ENCODE results near the gene MEIS1. TPM values are rescaled to one million over a fixed set of nuclear protein-coding genes. Genes with fewer than 3 reads are reported as not detected.

Gene MEIS1
- total and polyA plus RNA-seq, 2 of the 8 experiments (the other 6 are each of a cell fraction or from before 2014, with no cell fraction given), result 0.17 to 1.2 TPM

GRCh38 chr2:66431846-66432587 is 2.9 kb upstream of the MEIS1 start (continued):
- no peak for TF ChIP-seq RAD21 (IDR thresholded peaks at IDR 0.05 in 1 of 2, conservative IDR thresholded peaks at IDR 0.05 in 1 of 2; ENCODE audit: low read depth in 2 of 2, low read length in 2 of 2)
- TF ChIP-seq TAF1 (IDR thresholded peaks at IDR 0.05; ENCODE audit: low read depth, low read length), result no peak
- no peak for TF ChIP-seq GTF2F1 (IDR thresholded peaks at IDR 0.05; ENCODE audit: borderline replicate concordance, low read depth, low read length)
- TF ChIP-seq KDM5A (IDR thresholded peaks at IDR 0.05; ENCODE audit: low read length), result no peak
- TF ChIP-seq CBX5 (IDR thresholded peaks at IDR 0.05; ENCODE audit: low read depth, low read length), result no peak
- TF ChIP-seq CEBPB (IDR thresholded peaks at IDR 0.05; ENCODE audit: low read depth, low read length), result peak; percentile 92

Measured in H1 (cell line).